B cell (primary cell): ENCODE data around the gene GPX8. TPM values are rescaled to one million over a fixed set of nuclear protein-coding genes. Genes with fewer than 3 reads are reported as not detected.

Experiments
- ATAC-seq: fragments of 200-7000 bp; cut with Tn5 transposase; one replicate; pipeline ENCODE4 v1.10.0; 2021; ENCODE audit warnings: low read depth, mild to moderate bottlenecking, moderate number of reproducible peaks, moderate library complexity
- CTCF ChIA-PET: fragments of 350-600 bp; sonication (Branson Sonifier 250); formaldehyde crosslinking; loops from one replicate; lab custom pipeline; 2021; ENCODE audit warnings: antibody characterized with exemption, inconsistent platforms; lab: Charles Lee
- POLR2A ChIA-PET: fragments of 350-600 bp; sonication (Branson Sonifier 250); formaldehyde crosslinking; loops from one replicate; lab custom pipeline; 2021; ENCODE audit warnings: antibody characterized with exemption; lab: Charles Lee
- DNase-seq: peaks from one replicate; pipeline ENCODE4 v3.0.0; 2013
- H2AFZ ChIP-seq: 2 replicates; pipeline ENCODE4 v1.6.1; 2012; ENCODE audit warnings: mild to moderate bottlenecking, low read depth, low read length; ENCODE audit not compliant: insufficient read depth, poor library complexity, severe bottlenecking
- H3K27ac ChIP-seq, 2 donors: 1 replicate in 1 of 2; 2 replicates in 1 of 2; pipeline ENCODE4 v1.5.1; 2012 to 2013; ENCODE audit warnings: low read length in 2 of 2, mild to moderate bottlenecking in 2 of 2, moderate library complexity in 1 of 2
- H3K27me3 ChIP-seq, 4 experiments: fragments of 200-600 bp in 1 of 4; sonication (generic) in 1 of 4; replicated peaks in 1 of 4; 1 replicate in 2 of 4; 2 replicates in 2 of 4; pipeline versions ENCODE4 v1.6.1 to v1.7.0; 2013 to 2016; ENCODE audit warnings: low read length in 3 of 4, mild to moderate bottlenecking in 2 of 4, mixed read lengths in 1 of 4, moderate library complexity in 1 of 4; ENCODE audit not compliant: insufficient read depth in 4 of 4, control insufficient read depth in 3 of 4; ENCODE audit errors: control extremely low read depth in 1 of 4
- H3K36me3 ChIP-seq, 2 experiments: replicated peaks in 1 of 2; 1 replicate in 1 of 2; 2 replicates in 1 of 2; pipeline versions ENCODE4 v1.6.1 to v1.7.1; 2013; ENCODE audit warnings: low read length in 1 of 2; ENCODE audit not compliant: insufficient read depth in 2 of 2, control insufficient read depth in 1 of 2; ENCODE audit errors: control extremely low read depth in 1 of 2, extremely low read depth in 1 of 2
- H3K4me1 ChIP-seq, 2 donors: fragments of 200-600 bp in 1 of 2; sonication (generic) in 1 of 2; 1 replicate in 1 of 2; 2 replicates in 1 of 2; pipeline versions ENCODE4 v1.5.1 to v1.6.1; 2013 to 2017; ENCODE audit warnings: low read length in 2 of 2; ENCODE audit not compliant: control insufficient read depth in 2 of 2, insufficient read depth in 2 of 2
- H3K4me2 ChIP-seq: replicated peaks from 2 replicates; pipeline ENCODE3; 2012; ENCODE audit warnings: mild to moderate bottlenecking, low read depth, low read length; ENCODE audit not compliant: poor library complexity, severe bottlenecking
- H3K4me3 ChIP-seq, 5 experiments: fragments of 200-600 bp in 1 of 5; sonication (generic) in 1 of 5; 1 replicate in 3 of 5; 2 replicates in 2 of 5; pipeline versions ENCODE4 v1.5.1 to v1.7.0; 2011 to 2016; ENCODE audit warnings: low read length in 4 of 5, mild to moderate bottlenecking in 4 of 5, low read depth in 2 of 5, control low read depth in 1 of 5, moderate library complexity in 1 of 5; ENCODE audit not compliant: insufficient read depth in 1 of 5; ENCODE audit errors: control extremely low read depth in 1 of 5, extremely low read depth in 1 of 5
- H3K79me2 ChIP-seq: fragments of 200-600 bp; sonication (generic); one replicate; pipeline ENCODE4 v1.6.0; 2016; ENCODE audit warnings: low read length; ENCODE audit not compliant: control insufficient read depth, insufficient read depth
- H3K9ac ChIP-seq: fragments of 200-600 bp; sonication (generic); 2 replicates; pipeline ENCODE4 v1.6.1; 2017; ENCODE audit warnings: mild to moderate bottlenecking, low read length, moderate library complexity
- H3K9me3 ChIP-seq, 3 donors: one replicate each; pipeline versions ENCODE4 v1.6.1 to v1.7.1; 2013; ENCODE audit warnings: low read length in 2 of 3; ENCODE audit not compliant: control insufficient read depth in 2 of 3, insufficient read depth in 1 of 3; ENCODE audit errors: control extremely low read depth in 1 of 3
- H4K20me1 ChIP-seq: 2 replicates; pipeline ENCODE4 v1.6.0; 2012; ENCODE audit warnings: mild to moderate bottlenecking, low read length; ENCODE audit not compliant: insufficient read depth, control insufficient read depth, poor library complexity, severe bottlenecking
- H3K27ac Mint-ChIP-seq: one replicate; pipeline ENCODE4 v1.8.0; 2021; ENCODE audit warnings: mixed read lengths
- H3K27me3 Mint-ChIP-seq: one replicate; pipeline ENCODE4 v1.8.0; 2021; ENCODE audit warnings: mixed read lengths
- H3K4me1 Mint-ChIP-seq: one replicate; pipeline ENCODE4 v1.8.0; 2021; ENCODE audit warnings: mixed read lengths
- H3K4me3 Mint-ChIP-seq: one replicate; pipeline ENCODE4 v1.8.0; 2021; ENCODE audit warnings: mixed read lengths
- H3K9me3 Mint-ChIP-seq: one replicate; pipeline ENCODE4 v1.8.0; 2022; ENCODE audit warnings: mixed read lengths; ENCODE audit not compliant: insufficient read depth
- EZH2 ChIP-seq: IDR thresholded peaks from 2 replicates; pipeline ENCODE4 v1.6.1; 2012; ENCODE audit warnings: borderline replicate concordance, low read depth, mild to moderate bottlenecking, moderate library complexity, low read length; ENCODE audit not compliant: insufficient read depth, poor library complexity, severe bottlenecking
- WGBS: methylation state at CpG from one replicate; pipeline ENCODE4 v1.1.5; 2013; ENCODE audit warnings: missing lambda C conversion rate; ENCODE audit not compliant: insufficient coverage; 5-methylcytosine and 5-hydroxymethylcytosine counted together
- intact Hi-C: fragments of 100-400 bp; cut with micrococcal nuclease; formaldehyde crosslinking; loops from one replicate; pipeline ENCODE4 v1.10.0; 2022
- polyA plus RNA-seq: library from polyadenylated mRNA; depleted of rRNA; stranded (reverse); fragments of >200 nt; gene quantifications from 2 replicates; pipeline ENCODE4 v1.2.3, GENCODE V29; 2012
- total RNA-seq, 2 donors: library from RNA; stranded (reverse); fragments of 120-200 nt in 1 of 2; gene quantifications; 1 replicate in 1 of 2; 2 replicates in 1 of 2; pipeline versions ENCODE4 v1.2.3 to v1.2.4, GENCODE V29; 2013 to 2022
- TF ChIP-seq, protein P1 (sequence below): fragments of 200-600 bp; IDR thresholded peaks from one replicate; pipeline ENCODE4 v1.8.0; 2022; ENCODE audit warnings: antibody characterized with exemption, mild to moderate bottlenecking

GPX8 gene
- total and polyA plus RNA-seq, 2 donors (not counting 1 experiment from before 2014, with no cell fraction given): not detected

GRCh38 chr5:55188656-55189540, 28.9 kb downstream of the GPX8 start:
- no peaks in the 10 kb centered on the region for H3K4me1 ChIP-seq
- no peaks in the 10 kb centered on the region for H4K20me1 ChIP-seq
- no peaks in the 10 kb centered on the region for H3K36me3 ChIP-seq
- H2AFZ ChIP-seq: no peak overlapping the region
- Mint-ChIP-seq H3K27me3 (peaks cover 56% of the 10 kb centered on the region), H3K4me3 (no peak overlapping the region), H3K4me1 (no peaks in the 10 kb centered on the region), H3K9me3 (no peaks in the 10 kb centered on the region), H3K27ac (no peak overlapping the region)
- no peaks in the 10 kb centered on the region for H3K79me2 ChIP-seq
- no peak overlapping the region for H3K9ac ChIP-seq
- DNase-seq (no peak), ATAC-seq (no peak)
- POLR2A ChIA-PET: no interaction called here
- CTCF ChIA-PET: interaction anchor here (1.2 kb wide), 1 partner anchor 17 kb away, joined by 3 read pairs; no protein-coding TSS in a partner anchor
- no peak overlapping the region for H3K27ac ChIP-seq
- 100% methylated on average over 2 of the region's 6 CpGs for WGBS
- H3K4me2 ChIP-seq: no peak overlapping the region
- intact Hi-C loops: no loop called here
- TF ChIP-seq, protein P1, sequence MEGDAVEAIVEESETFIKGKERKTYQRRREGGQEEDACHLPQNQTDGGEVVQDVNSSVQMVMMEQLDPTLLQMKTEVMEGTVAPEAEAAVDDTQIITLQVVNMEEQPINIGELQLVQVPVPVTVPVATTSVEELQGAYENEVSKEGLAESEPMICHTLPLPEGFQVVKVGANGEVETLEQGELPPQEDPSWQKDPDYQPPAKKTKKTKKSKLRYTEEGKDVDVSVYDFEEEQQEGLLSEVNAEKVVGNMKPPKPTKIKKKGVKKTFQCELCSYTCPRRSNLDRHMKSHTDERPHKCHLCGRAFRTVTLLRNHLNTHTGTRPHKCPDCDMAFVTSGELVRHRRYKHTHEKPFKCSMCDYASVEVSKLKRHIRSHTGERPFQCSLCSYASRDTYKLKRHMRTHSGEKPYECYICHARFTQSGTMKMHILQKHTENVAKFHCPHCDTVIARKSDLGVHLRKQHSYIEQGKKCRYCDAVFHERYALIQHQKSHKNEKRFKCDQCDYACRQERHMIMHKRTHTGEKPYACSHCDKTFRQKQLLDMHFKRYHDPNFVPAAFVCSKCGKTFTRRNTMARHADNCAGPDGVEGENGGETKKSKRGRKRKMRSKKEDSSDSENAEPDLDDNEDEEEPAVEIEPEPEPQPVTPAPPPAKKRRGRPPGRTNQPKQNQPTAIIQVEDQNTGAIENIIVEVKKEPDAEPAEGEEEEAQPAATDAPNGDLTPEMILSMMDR: no peak
- TF ChIP-seq EZH2: no peak
- H3K4me3 ChIP-seq: no peak overlapping the region
- H3K27me3 ChIP-seq: peaks cover 0 to 24% (median 7%) of the 10 kb centered on the region in 4 experiments
- H3K9me3 ChIP-seq: no peaks in the 10 kb centered on the region

GRCh38 chr5:55191165-55191564, 31.2 kb downstream of the GPX8 start:
- POLR2A ChIA-PET: no interaction called here

More at GRCh38 chr5:55191165-55191564, 31.2 kb downstream of the GPX8 start:
- H3K4me2 ChIP-seq: no peak overlapping the region
- TF ChIP-seq EZH2: no peak
- H2AFZ ChIP-seq: no peak overlapping the region
- H3K27ac ChIP-seq: no peak overlapping the region
- no peak overlapping the region for H3K27ac Mint-ChIP-seq
- no peaks in the 10 kb centered on the region for H3K36me3 ChIP-seq
- H3K9ac ChIP-seq: no peak overlapping the region
- H3K4me3 ChIP-seq: no peak overlapping the region
- CTCF ChIA-PET: no interaction called here
- no peaks in the 10 kb centered on the region for H3K79me2 ChIP-seq
- no peaks in the 10 kb centered on the region for H3K9me3 ChIP-seq
- H3K27me3 Mint-ChIP-seq: peaks cover 61% of the 10 kb centered on the region
- peaks cover 0 to 29% (median 4%) of the 10 kb centered on the region in 4 experiments for H3K27me3 ChIP-seq
- H4K20me1 ChIP-seq: no peaks in the 10 kb centered on the region
- H3K4me3 Mint-ChIP-seq: no peak overlapping the region
- no CpG with 5 or more reads among the region's 2 CpGs for WGBS
- intact Hi-C loops: no loop called here
- ATAC-seq: no peak
- no peaks in the 10 kb centered on the region for H3K9me3 Mint-ChIP-seq
- no peaks in the 10 kb centered on the region for H3K4me1 Mint-ChIP-seq
- DNase-seq: no peak
- H3K4me1 ChIP-seq: no peaks in the 10 kb centered on the region
